HG03095 (cell line): ENCODE results near the gene GPR63.

Source experiments
- ATAC-seq: cut with Tn5 transposase; IDR thresholded peaks from one replicate; pipeline ENCODE4 v1.9.1; 2021; ENCODE audit warnings: moderate library complexity; ENCODE audit not compliant: unreplicated experiment

GPR63 gene

GRCh38 chr6:96837081-96837971, at the start of gene GPR63:
Gene GPR63, minus strand, starts transcription at chr6:96837477. Its CDS starts 37,746 bp downstream, at chr6:96799731.
- ATAC-seq, result peak; percentile 91

GRCh38 chr6:96886519-96886918, 49.2 kb upstream of the GPR63 start:
- no peak for ATAC-seq

- peak; percentile 89 for ATAC-seq
These were observed 47.9 kb upstream of the GPR63 start for GRCh38 chr6:96885187-96885631.

- no peak for ATAC-seq
These were observed 40.9 kb upstream of the GPR63 start for GRCh38 chr6:96878143-96878542.

GRCh38 chr6:96876886-96877545, 39.7 kb upstream of the GPR63 start:
- no peak for ATAC-seq

GRCh38 chr6:96872976-96873375, 35.7 kb upstream of the GPR63 start:
- ATAC-seq, result no peak

- ATAC-seq, result no peak
These were observed 27.8 kb upstream of the GPR63 start for GRCh38 chr6:96865055-96865405.

GRCh38 chr6:96864216-96865054, 27.2 kb upstream of the GPR63 start:
- no peak for ATAC-seq

- ATAC-seq, result no peak
These were observed 25.3 kb upstream of the GPR63 start for GRCh38 chr6:96862560-96862959.

GRCh38 chr6:96861588-96861987, 24.3 kb upstream of the GPR63 start:
- no peak for ATAC-seq

- ATAC-seq, result no peak
These were observed 19.6 kb upstream of the GPR63 start for GRCh38 chr6:96856856-96857255.

GRCh38 chr6:96853083-96853482, 15.8 kb upstream of the GPR63 start:
- ATAC-seq, result no peak

GRCh38 chr6:96852605-96853004, 15.3 kb upstream of the GPR63 start:
- ATAC-seq, result no peak

- no peak for ATAC-seq
These were observed 14.6 kb upstream of the GPR63 start for GRCh38 chr6:96851858-96852257.

GRCh38 chr6:96849615-96850014, 12.3 kb upstream of the GPR63 start:
- ATAC-seq, result no peak

GRCh38 chr6:96844530-96844929, 7.3 kb upstream of the GPR63 start:
- ATAC-seq, result no peak

GRCh38 chr6:96841345-96841744, 4.1 kb upstream of the GPR63 start:
- no peak for ATAC-seq

- peak; percentile 17 for ATAC-seq
These were observed 621 bp downstream of the GPR63 start for GRCh38 chr6:96836631-96837080.

- ATAC-seq, result no peak
These were observed 3.2 kb downstream of the GPR63 start for GRCh38 chr6:96834070-96834469.

GRCh38 chr6:96832780-96833179, 4.5 kb downstream of the GPR63 start:
- no peak for ATAC-seq

- ATAC-seq, result no peak
These were observed 10.4 kb downstream of the GPR63 start for GRCh38 chr6:96826865-96827264.
